Gastroesophageal sphincter (tissue), 4 donors: ENCODE data around the gene GNG5. TPM values are rescaled to one million over a fixed set of nuclear protein-coding genes. Genes with fewer than 3 reads are reported as not detected.
A peak's percentile ranks its signal among the peaks of the same experiment; 100 is the strongest.

Experiments used
- ATAC-seq: fragments of 150-250 bp; one replicate; pipeline ENCODE4 v1.9.1; 2016; ENCODE audit warnings: mild to moderate bottlenecking, moderate library complexity
- H3K27ac ChIP-seq, 4 donors: fragments of 200-600 bp; sonication (generic) in 3 of 4; 1 replicate in 3 of 4; 2 replicates in 1 of 4; pipeline ENCODE4 v1.5.1; 2016 to 2019
- H3K27me3 ChIP-seq: fragments of 200-600 bp; sonication (generic); one replicate; pipeline ENCODE4 v1.5.1; 2019
- H3K36me3 ChIP-seq, 2 donors: fragments of 200-600 bp; sonication (generic); one replicate each; pipeline ENCODE4 v1.5.1; 2019; ENCODE audit warnings: control low read depth in 1 of 2
- H3K4me1 ChIP-seq, 3 donors: fragments of 200-600 bp; sonication (generic); 1 replicate in 2 of 3; 2 replicates in 1 of 3; pipeline ENCODE4 v1.5.1; 2016 to 2019; ENCODE audit warnings: control low read depth in 2 of 3
- H3K4me3 ChIP-seq, 2 donors: fragments of 200-600 bp; sonication (generic); one replicate each; pipeline ENCODE4 v1.5.1; 2019; ENCODE audit warnings: mild to moderate bottlenecking in 1 of 2, moderate library complexity in 1 of 2
- H3K9me3 ChIP-seq, 3 donors: fragments of 200-600 bp; sonication (generic); one replicate each; pipeline ENCODE4 v1.5.1; 2017 to 2019; ENCODE audit warnings: control low read depth in 2 of 3
- CTCF ChIP-seq, 4 experiments: fragments of 200-600 bp in 2 of 4; fragments of 450-650 bp in 2 of 4; sonication (generic) in 1 of 4; IDR thresholded peaks; one replicate each; pipeline ENCODE4 v1.5.1; 2017 to 2019; ENCODE audit warnings: antibody characterized with exemption in 4 of 4, mild to moderate bottlenecking in 2 of 4, moderate library complexity in 2 of 4
- EP300 ChIP-seq: sonication (generic); formaldehyde crosslinking; IDR thresholded peaks from one replicate; pipeline ENCODE4 v1.6.1; 2017; ENCODE audit warnings: antibody characterized with exemption, mild to moderate bottlenecking
- POLR2A ChIP-seq, 2 donors: fragments of 450-650 bp; IDR thresholded peaks; one replicate each; pipeline ENCODE4 v1.6.1; 2017; ENCODE audit warnings: antibody characterized with exemption in 2 of 2, mild to moderate bottlenecking in 2 of 2, moderate library complexity in 1 of 2
- POLR2AphosphoS5 ChIP-seq: sonication (generic); formaldehyde crosslinking; IDR thresholded peaks from one replicate; pipeline ENCODE4 v1.6.1; 2017; ENCODE audit warnings: antibody characterized with exemption
- WGBS, 2 donors: methylation state at CpG; one replicate each; pipeline ENCODE4 v1.1.5; 2018; ENCODE audit warnings: low coverage in 1 of 2; 5-methylcytosine and 5-hydroxymethylcytosine counted together
- total RNA-seq, 4 donors: library from RNA; depleted of rRNA; stranded (reverse); fragments of >200 nt; gene quantifications; one replicate each; pipeline ENCODE4 v1.1.0, GENCODE V29; 2016

The GNG5 gene
- 100 to 1,000 TPM in 1 of 4 donors, 10 to 100 TPM in 3; 66.2 to 110 (median 80.2) TPM for total RNA-seq

GRCh38 chr1:84506002-84506728 lies at the start of gene GNG5, which contains the start of gene SPATA1:
GNG5 (minus strand) TSS chr1:84506581; CDS start chr1:84506091, 490 bp downstream.
SPATA1 (plus strand) TSS chr1:84506386; CDS start chr1:84516360, 9,974 bp downstream.
- Histone ChIP-seq H3K36me3 (peaks cover 0 to 5% of the 10 kb centered on the region in 2 donors), H3K27ac (peak within 1 kb of the TSS; percentile 89 to 97 (median 90)), H3K4me1 (peaks cover 7 to 41% (median 19%) of the 10 kb centered on the region in 3 donors), H3K27me3 (no peaks in the 10 kb centered on the region), H3K4me3 (peak within 1 kb of the TSS; percentile 80 to 81), H3K9me3 (peaks cover 0 to 9% (median 0%) of the 10 kb centered on the region in 3 donors)
- no peak for TF ChIP-seq EP300
- peak; percentile 63 to 78 for TF ChIP-seq POLR2A (IDR thresholded peaks at IDR 0.05)
- TF ChIP-seq POLR2AphosphoS5 = peak; percentile 83
- no peak for TF ChIP-seq CTCF (IDR thresholded peaks at IDR 0.05)
- ATAC-seq = peak; percentile 97
- 0% methylated on average over 7 of the region's 60 CpGs; no CpG with 5 or more reads in 1 of the 2 donors for WGBS, 2 donors

DNA sequence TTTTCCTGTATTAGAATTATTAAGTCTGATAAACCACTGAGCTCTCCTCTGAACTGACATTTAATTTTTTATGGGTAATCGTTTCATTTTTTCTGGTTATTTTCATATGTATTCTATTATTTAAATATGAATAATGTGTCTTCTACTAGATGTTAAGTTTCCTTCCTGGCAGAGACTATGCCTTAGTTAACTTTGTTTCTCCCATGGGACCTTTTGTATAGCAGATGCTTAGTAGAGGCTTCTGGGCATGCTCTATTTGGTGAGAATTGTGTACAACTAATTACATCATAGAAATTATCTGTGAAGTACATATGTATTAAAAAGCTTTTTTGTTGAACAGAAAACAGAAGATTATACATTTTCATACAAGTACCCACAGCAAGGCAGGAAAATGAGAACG lies 44.4 kb upstream of the GNG5 start:
- WGBS, 2 donors = 77 to 90% methylated on average over 2 of the region's 2 CpGs
- Histone ChIP-seq H3K4me3 (no peak overlapping the region), H3K4me1 (no peaks in the 10 kb centered on the region), H3K36me3 (peaks cover 0 to 11% of the 10 kb centered on the region in 2 donors), H3K9me3 (no peaks in the 10 kb centered on the region), H3K27ac (no peak overlapping the region), H3K27me3 (no peaks in the 10 kb centered on the region)
- TF ChIP-seq POLR2AphosphoS5 = no peak
- TF ChIP-seq CTCF (IDR thresholded peaks at IDR 0.05) = no peak
- TF ChIP-seq POLR2A (IDR thresholded peaks at IDR 0.05) = no peak
- TF ChIP-seq EP300 = no peak
- ATAC-seq = no peak

DNA sequence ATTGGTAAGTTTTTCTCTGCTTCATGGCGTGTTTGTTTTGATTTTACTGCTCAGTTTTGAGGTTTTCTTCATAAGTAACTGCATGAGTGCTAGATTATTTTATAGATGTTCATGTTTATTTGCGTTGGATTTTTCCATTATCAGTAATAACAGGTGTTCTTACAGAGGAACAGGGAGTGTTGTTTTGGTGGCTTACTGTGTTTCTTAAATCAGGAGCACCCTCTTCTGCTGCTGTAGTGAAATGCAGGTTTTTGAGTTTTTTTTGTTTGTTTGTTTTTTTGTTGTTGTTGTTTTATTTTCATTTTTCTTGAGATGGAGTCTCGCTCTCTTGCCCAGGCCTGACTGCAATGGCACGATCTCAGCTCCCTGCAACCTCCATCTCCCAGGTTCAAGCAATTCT lies 35.3 kb upstream of the GNG5 start:
- WGBS, 2 donors = 90 to 93% methylated on average over 2 to 4 of the region's 4 CpGs
- peaks cover 0 to 34% of the 10 kb centered on the region in 2 donors for H3K36me3 ChIP-seq
- TF ChIP-seq POLR2AphosphoS5 = no peak
- peak in 1 of 4 experiments; percentile 16 for TF ChIP-seq CTCF (IDR thresholded peaks at IDR 0.05)
- H3K9me3 ChIP-seq = no peaks in the 10 kb centered on the region
- no peak for ATAC-seq
- H3K4me1 ChIP-seq = no peaks in the 10 kb centered on the region
- H3K27me3 ChIP-seq = no peaks in the 10 kb centered on the region
- H3K27ac ChIP-seq = no peak overlapping the region
- H3K4me3 ChIP-seq = no peak overlapping the region

- WGBS, 2 donors = 11 to 18% methylated on average over 1 of the region's 1 CpG
- no peak for TF ChIP-seq POLR2A (IDR thresholded peaks at IDR 0.05)
- TF ChIP-seq EP300 = no peak
- TF ChIP-seq POLR2AphosphoS5 = no peak
- TF ChIP-seq CTCF (IDR thresholded peaks at IDR 0.05) = no peak
- Histone ChIP-seq H3K27ac (no peak overlapping the region), H3K27me3 (no peaks in the 10 kb centered on the region), H3K36me3 (peaks cover 0 to 34% of the 10 kb centered on the region in 2 donors), H3K4me1 (no peaks in the 10 kb centered on the region), H3K4me3 (no peak overlapping the region), H3K9me3 (no peaks in the 10 kb centered on the region)
- ATAC-seq = no peak
Measured at GRCh38 chr1:84540759-84541158, 34.4 kb upstream of the GNG5 start.

- Histone ChIP-seq H3K9me3 (no peaks in the 10 kb centered on the region), H3K27me3 (no peaks in the 10 kb centered on the region), H3K27ac (no peak overlapping the region), H3K4me1 (no peaks in the 10 kb centered on the region), H3K36me3 (peaks cover 0 to 34% of the 10 kb centered on the region in 2 donors), H3K4me3 (no peak overlapping the region)
- 73 to 92% methylated on average over 2 to 3 of the region's 3 CpGs for WGBS, 2 donors
- no peak for ATAC-seq
- no peak for TF ChIP-seq CTCF (IDR thresholded peaks at IDR 0.05)
- no peak for TF ChIP-seq EP300
- no peak for TF ChIP-seq POLR2AphosphoS5
- TF ChIP-seq POLR2A (IDR thresholded peaks at IDR 0.05) = no peak
Measured at GRCh38 chr1:84539972-84540371, 33.6 kb upstream of the GNG5 start.
